ENCODE results near the gene RNF7. TPM values are rescaled to one million over a fixed set of nuclear protein-coding genes. Genes with fewer than 3 reads are reported as not detected.

Gene RNF7
- total RNA-seq, 2 experiments from 2014 or later = 53.4 to 67.0 TPM

GRCh38 chr3:141795276-141795675 lies 57.2 kb downstream of the RNF7 start:
- Mint-ChIP-seq H3K4me3 (no peak overlapping the region), H3K4me1 (peaks cover 42% of the 10 kb centered on the region), H3K27me3 (no peaks in the 10 kb centered on the region), H3K27ac (peak overlapping the region; percentile 41), H3K9me3 (ENCODE audit: low read depth) (no peaks in the 10 kb centered on the region), H3K36me3 (no peaks in the 10 kb centered on the region)
- DNase-seq (no peak), ATAC-seq (no peak)
- CTCF ChIA-PET = interaction anchor here (4.5 kb wide), 1 partner anchor 81 kb away, joined by 42 read pairs; the partner anchor contains the start of gene ATP1B3

- CTCF ChIA-PET = interaction anchor here (0.6 to 4.5 kb wide), 6 partner anchors 9 to 486 kb away, joined by 3 to 42 read pairs (median 4); partner anchors contain the start of genes ATP1B3 and RNF7
- ATAC-seq = no peak
- H3K4me1 Mint-ChIP-seq = peaks cover 42% of the 10 kb centered on the region
- no peaks in the 10 kb centered on the region for H3K27me3 Mint-ChIP-seq
- H3K9me3 Mint-ChIP-seq (ENCODE audit: low read depth) = no peaks in the 10 kb centered on the region
- H3K27ac Mint-ChIP-seq = peak overlapping the region; percentile 98
- DNase-seq = no peak
- H3K36me3 Mint-ChIP-seq = peaks cover 1% of the 10 kb centered on the region
- no peak overlapping the region for H3K4me3 Mint-ChIP-seq
These were observed 57.6 kb downstream of the RNF7 start for GRCh38 chr3:141795741-141796080.

GRCh38 chr3:141796081-141796888 lies 58.2 kb downstream of the RNF7 start:
- H3K4me3 Mint-ChIP-seq = peak overlapping the region; percentile 84
- H3K9me3 Mint-ChIP-seq (ENCODE audit: low read depth) = no peaks in the 10 kb centered on the region
- CTCF ChIA-PET = interaction anchor here (0.6 to 4.5 kb wide), 9 partner anchors 9 to 487 kb away, joined by 3 to 42 read pairs (median 4); partner anchors contain the start of genes ATP1B3 and RNF7
- peaks cover 1% of the 10 kb centered on the region for H3K36me3 Mint-ChIP-seq
- peaks cover 42% of the 10 kb centered on the region for H3K4me1 Mint-ChIP-seq
- ATAC-seq (peak; percentile 85), DNase-seq (peak; percentile 91)
- H3K27ac Mint-ChIP-seq = peak overlapping the region; percentile 98
- H3K27me3 Mint-ChIP-seq = no peaks in the 10 kb centered on the region

Other genes with a start within 250 kb of the RNF7 start
- gene GRK7, start 25.1 kb downstream of the RNF7 start, total RNA-seq = not detected
- 100 to 1,000 TPM in 1 of 2 experiments, 10 to 100 TPM in 1; 94.9 to 135 TPM for gene ATP1B3, start 138.3 kb downstream of the RNF7 start, total RNA-seq